NCI-H1694 treated with DMSO at 0.1 percent for 48 hours (cell line): ENCODE data around the gene KRTAP20-2.

Experiments used
- DNase-seq: peaks from one replicate; lab custom pipeline; 2025; lab: John Stamatoyannopoulos, UW

KRTAP20-2 gene

DNA sequence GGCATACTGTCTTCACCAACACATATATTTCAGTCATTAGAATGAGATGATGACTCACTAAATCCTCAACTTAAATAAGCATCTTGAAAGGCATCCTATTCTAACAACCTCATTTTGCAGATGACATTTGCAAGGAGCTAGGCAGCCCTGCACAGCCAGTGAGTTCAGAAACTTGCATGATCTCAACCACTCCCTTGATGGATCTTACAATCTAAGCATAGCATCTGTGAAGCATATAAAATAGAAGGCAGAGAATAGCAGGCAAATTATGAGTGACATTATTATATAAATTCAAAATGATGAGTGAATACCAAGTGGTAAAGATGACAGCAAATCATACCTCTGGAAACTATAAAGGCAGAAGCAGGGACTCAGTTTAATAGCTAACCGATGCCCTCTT, 39.3 kb downstream of the KRTAP20-2 start:
- DNase-seq = no peak

DNA sequence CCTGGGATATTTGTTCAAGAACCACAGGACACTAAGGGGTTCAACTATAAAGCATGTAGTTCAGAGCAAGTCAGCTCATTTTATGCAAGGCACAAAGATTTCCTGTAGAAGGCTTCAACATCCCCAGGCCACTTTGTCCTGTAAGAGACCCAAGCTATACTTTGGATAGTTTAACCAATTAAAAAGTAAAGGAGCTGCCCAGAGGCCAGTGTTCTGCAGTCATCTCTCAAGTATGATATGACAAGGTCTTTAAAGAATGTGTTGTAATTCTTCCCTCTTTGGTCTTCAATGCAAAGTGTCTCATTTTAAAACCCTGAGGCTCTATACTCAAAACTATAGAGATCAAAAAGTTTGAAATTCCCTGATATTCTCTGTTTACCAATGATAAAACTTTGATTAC, 41.7 kb downstream of the KRTAP20-2 start:
- no peak for DNase-seq

DNA sequence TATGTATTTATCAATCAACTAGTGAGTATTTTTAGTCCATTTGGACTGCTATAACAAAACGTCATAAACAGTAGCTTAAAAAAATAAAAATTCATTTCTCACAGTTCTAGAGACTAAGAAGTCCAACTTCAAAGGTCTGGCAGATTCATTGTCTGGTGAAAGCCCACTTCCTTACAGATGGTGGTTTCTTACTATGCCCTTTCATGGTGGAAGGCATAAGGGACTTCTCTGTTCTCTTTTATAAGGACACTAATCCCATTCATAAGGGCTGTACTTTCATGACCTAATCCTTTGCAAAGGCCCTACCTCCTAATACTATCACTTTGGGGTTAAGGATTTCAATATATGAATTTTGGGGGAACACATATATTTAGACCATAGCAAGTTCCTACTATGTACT, 45.6 kb downstream of the KRTAP20-2 start:
- DNase-seq = no peak

GRCh38 chr21:30684506-30684905, 49.5 kb downstream of the KRTAP20-2 start:
- DNase-seq = no peak
